ENCODE data around the gene NUAK1. TPM values are rescaled to one million over a fixed set of nuclear protein-coding genes. Genes with fewer than 3 reads are reported as not detected.

Gene NUAK1
- 8.0 and 21.9 TPM in 2 replicates for total RNA-seq

GRCh38 chr12:106138633-106139421 lies at the start of gene NUAK1:
NUAK1 (minus strand) TSS chr12:106138954; CDS start chr12:106138653, 301 bp downstream.

Other genes with a start within 250 kb of the NUAK1 start
- 115 and 127 TPM in 2 replicates for gene CKAP4, start 109.1 kb upstream of the NUAK1 start, total RNA-seq
- gene TCP11L2, start 163.8 kb upstream of the NUAK1 start, total RNA-seq: 7.4 and 8.4 TPM in 2 replicates
- 11.1 and 11.6 TPM in 2 replicates for gene POLR3B, start 218.8 kb upstream of the NUAK1 start, total RNA-seq

Data from airway epithelial cell (primary cell).